CD4-positive, alpha-beta T cell treated with Interleukin-15 for 1 hour (primary cell): Measurements from ENCODE around the gene MBNL3.
"Not testable (repeated sequence)": the region's sequence is repeated elsewhere in the genome, so short reads cannot be mapped to it uniquely, and the experiment has no call there.

Experiments used
- DNase-seq: peaks from one replicate; pipeline ENCODE4 v3.0.0-alpha.2; 2020

MBNL3 gene

DNA sequence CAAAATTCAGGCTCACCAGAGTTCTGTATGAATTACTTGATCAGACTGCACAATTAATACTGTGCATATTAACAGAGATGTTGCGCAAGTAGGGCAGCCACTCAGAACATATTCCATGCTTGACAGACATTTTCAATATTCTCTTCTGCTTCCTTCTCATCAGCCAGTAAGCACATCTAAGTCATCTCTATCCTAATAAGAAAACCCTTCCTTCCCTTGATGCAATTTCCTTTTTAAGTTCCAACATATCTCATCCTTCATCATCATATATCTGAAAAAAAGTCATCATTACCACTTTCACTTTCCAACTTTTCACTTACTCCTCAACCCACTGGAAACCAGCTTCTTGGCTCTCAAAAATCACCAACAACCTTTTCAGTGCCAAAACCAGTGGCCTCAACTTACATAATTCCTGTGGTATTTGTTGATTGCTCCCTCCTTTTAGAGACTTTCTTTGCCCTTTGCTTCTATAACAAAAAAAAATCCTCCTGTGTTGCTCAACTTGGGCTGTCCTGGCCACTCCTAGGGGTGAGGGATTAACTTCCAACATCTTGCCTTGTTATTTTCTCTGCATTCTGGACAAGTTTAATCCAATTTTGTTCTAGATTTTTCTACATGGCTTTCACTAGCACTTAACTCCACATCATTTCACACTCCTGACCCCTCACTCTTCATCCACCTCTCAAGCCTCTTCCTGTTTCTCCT lies 14.1 kb downstream of the MBNL3 start:
- no peak for DNase-seq

DNA sequence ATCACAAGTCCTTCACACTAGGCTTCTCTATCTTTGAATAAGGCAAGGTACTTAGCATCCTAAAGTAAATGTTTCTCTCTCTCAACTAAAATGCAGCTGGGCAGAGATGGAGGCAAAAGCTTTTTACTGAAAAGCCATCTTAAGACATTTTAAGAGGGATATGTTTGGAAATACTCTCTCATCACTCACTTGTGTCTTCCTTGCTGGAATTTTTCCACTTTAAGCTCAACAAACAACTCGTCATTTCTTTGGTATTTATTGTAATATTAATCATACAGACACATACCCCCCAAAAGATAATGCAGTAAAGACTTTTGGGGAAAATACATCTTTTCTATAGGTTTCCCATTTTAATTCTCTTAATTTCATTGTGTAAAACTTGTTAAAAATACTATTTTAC lies 16.4 kb downstream of the MBNL3 start:
- no peak for DNase-seq

GRCh38 chrX:132470831-132471230 lies 18.0 kb downstream of the MBNL3 start:
- no peak for DNase-seq

GRCh38 chrX:132470179-132470578 lies 18.7 kb downstream of the MBNL3 start:
- DNase-seq, result no peak

DNA sequence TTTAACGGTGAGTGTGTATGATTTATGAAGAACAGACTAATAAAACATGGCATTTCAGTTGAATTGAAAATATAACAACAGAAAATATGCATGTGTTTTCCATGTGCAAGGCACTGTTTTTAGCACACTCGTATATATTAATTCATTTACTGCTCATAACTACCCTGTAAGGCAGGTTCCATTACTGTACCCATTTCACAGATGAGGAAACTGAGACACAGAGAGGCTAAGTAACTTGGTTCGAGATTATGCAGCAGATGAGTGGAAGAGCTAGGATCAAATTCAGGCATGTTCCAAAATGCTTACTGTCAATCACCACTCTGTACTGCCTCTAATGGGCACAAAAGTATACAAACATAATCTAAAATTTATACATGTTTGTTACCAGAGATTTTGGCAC lies 20.4 kb downstream of the MBNL3 start:
- no peak for DNase-seq

- DNase-seq, result no peak
These were observed 20.8 kb downstream of the MBNL3 start for GRCh38 chrX:132467989-132468388.

GRCh38 chrX:132467026-132467425 lies 21.8 kb downstream of the MBNL3 start:
- DNase-seq, result no peak

DNA sequence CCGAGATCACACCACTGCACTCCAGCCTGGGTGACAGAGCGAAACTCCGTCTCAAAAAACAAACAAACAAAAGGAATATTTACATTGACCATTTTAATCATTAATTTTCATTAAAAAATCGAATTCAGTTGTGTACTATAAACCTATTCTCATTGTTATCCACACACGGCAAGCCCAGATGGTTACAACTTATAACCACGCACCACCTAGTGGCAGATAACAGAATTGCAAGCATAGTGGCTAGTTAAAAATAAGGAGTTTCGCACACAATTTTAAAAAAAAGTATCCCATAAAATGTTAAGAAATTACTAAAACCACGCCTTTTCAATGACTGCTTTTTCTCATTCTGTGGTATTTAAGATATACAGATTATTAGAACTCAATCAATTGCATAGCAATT lies 25.4 kb downstream of the MBNL3 start:
- DNase-seq, result no peak

DNA sequence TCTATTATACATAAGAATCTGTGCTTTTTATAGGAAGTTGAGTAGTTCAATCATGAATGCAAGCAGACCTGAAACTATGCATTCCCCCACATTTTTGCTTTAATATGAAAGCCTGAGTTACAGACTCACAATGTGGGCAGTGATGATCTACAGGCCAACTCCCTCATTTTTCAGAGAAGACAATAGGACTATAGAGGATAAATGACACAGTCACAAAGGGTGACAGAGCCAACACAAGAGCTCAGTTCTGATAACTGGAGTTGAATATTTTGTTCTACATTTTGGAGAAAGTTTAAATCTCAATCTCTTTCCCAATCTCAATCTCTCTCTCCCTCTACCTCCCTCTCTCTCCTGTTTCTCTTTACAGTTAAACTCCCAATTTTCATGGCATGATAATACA lies 27.0 kb downstream of the MBNL3 start:
- DNase-seq, result no peak

- DNase-seq, result no peak
These were observed 35.8 kb downstream of the MBNL3 start for GRCh38 chrX:132452911-132453550.

DNA sequence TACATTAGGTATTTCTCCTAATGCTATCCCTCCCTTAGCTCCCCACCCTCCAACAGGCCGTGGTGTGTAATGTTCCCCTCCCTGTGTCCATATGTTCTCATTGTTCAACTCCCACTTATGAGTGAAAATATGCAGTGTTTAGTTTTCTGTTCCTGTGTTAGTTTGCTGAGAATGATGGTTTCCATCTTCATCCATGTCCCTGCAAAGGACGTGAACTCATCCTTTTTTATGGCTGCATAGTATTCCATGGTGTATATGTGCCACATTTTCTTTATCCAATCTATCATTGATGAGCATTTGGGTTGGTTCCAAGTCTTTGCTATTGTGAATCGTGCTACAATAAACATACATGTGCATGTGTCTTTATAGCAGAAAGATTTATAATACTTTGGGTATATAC lies 42.9 kb downstream of the MBNL3 start:
- DNase-seq, result not testable (repeated sequence)

- DNase-seq, result no peak
These were observed 43.9 kb downstream of the MBNL3 start for GRCh38 chrX:132444936-132445335.

DNA sequence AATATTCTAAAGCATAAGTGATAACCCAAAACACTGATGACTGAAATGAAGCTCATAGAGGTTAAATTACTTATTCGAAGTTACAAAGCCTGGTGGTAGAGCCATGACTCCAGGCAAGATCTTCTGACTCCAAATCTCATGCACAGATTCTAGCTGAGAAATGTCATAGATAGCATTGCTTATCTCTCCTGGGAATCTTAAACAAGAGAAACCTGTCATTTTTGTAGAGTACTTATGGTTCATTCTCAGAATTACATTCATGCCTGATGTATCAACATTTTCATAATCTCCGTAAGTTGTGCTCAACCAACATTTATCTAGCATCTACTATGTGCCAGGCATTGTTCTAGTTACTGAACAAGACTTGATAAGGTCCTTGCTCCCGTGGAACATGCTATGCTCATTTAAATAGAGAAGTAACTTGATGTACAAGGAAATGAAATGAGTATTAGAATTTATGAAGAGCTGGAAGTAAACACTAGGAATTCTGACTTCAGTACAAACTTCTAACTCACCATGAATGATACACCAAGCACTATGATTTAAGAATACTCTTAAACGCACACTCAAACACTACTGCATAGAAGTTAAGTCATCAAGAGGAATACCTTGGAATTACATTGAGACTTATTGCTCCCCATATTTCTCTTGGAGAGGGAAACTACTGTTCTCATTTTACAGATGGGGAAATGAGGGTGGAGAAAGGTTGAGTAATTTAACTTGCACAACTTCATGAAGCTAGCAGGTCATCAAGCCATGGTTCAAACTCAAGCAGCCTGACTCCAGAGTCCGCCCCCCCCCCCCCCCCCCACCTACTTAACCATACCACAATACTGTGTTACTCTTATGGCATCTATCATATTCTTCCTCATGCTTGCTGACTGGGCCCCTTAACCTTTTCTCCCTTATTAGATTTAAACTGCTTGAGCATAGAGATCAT lies 45.4 kb downstream of the MBNL3 start:
- no peak for DNase-seq

GRCh38 chrX:132442691-132443090 lies 46.1 kb downstream of the MBNL3 start:
- no peak for DNase-seq

- DNase-seq, result no peak
These were observed 53.6 kb downstream of the MBNL3 start for GRCh38 chrX:132435222-132435621.

GRCh38 chrX:132433551-132433950 lies 55.3 kb downstream of the MBNL3 start:
- no peak for DNase-seq

GRCh38 chrX:132433001-132433400 lies 55.8 kb downstream of the MBNL3 start:
- no peak for DNase-seq

DNA sequence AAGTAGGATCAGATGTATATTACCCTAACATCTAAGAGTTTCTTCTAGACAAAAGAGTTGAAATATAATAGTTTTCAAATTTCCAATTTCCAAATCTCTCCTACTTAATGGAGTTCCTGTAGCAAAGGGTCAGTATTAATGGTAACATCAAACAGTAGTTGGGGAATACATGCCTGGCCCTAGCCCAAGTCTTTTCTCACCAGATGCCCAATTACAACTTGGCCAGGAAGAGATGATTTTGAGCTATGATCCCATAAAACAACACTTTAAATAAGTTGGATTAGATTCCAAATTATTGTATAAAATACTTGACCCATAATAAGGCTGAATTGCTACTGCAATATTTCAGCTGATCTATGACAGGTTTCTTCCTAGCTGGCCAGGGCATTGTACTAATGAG lies 59.9 kb downstream of the MBNL3 start:
- DNase-seq, result no peak

DNA sequence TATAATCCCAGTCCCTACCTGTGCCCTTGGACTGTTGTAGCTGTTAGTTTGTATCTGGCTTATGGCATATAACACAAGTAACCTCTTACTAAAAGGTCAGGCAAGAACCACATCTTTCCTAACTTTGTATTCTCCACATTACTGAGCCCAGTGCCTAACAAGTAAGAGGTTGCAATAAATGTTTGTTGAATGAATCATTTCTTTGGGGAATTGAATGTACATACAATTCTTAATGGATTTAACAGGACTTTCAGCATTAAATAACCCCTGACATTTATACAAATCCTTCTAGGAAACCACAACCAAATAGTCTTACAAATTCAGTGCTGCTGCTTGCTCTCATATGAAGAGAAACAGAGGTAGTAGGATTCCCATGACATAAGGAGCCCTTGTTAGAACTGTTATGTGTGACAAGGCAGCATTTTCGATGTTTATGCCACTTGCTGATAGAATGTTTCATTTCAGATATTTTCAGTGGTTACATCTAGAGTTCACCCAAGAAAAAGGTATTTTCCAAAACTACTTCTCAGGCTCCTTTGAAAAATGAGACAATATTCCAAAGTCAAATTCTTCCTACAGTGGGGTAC lies 62.0 kb downstream of the MBNL3 start:
- no peak for DNase-seq

DNA sequence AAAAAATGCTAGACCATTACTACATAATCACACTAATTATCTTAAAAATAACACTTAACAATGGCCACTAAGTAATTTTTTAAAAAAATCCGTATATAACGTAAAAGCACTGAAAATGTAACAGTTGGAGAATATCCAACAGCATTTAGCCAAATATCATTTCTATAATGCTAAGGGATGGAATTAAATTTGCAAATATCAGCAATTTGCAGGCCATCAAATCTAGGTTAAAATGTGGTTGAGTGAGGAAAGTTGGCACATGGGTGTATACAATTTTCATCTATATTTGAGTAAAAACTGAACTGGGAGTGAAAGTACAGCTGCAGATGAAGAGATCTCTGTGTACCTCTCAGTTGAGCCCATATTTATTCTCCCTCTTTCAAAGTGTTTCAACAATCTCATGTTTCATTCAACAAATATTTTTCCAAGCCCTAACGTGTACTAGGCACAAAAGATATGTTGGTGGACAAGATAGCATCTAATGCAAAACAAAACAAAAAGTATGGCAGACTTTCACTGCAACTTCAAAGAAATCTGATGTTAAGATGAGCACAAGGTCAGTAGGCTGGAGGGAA lies 63.0 kb downstream of the MBNL3 start:
- DNase-seq, result no peak

DNA sequence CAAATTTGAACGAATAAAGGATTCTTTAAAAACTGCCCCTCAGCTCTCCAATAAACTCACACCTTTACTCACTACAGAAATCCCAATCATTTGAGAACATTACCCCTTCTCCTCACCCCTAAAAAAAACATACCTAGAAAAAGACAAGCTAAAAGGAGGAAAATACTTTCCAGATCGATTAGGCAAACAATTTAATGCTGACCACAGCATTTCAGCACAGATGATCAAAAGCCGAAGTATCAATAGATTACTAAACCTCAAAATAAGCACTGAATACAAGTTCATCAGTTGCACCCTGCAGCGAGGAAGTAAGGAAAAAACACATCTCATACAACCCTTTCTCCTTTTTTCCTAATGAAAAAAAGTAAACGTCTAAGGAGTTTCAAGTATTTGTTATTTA lies 65.5 kb downstream of the MBNL3 start:
- no peak for DNase-seq

DNA sequence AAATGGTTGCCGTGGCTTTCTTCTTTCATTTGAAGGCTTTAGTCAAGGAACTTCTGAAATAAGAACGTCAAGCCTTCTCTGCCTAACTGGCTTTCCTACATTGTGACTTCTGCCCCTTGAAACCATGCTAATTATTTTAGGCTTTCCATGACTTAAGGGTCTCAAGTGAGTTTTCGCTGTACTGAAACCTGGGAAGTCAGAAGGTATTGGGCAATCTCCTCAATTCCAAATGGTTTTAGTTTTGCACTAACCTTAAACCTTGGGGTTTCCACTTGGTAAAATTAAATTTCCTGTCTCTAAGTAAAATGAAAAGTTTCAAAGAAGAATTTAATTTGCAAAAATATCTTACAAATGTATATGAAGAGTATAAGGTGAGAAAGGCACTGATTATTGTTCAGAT lies 73.8 kb downstream of the MBNL3 start:
- no peak for DNase-seq

GRCh38 chrX:132414404-132414803 lies 74.4 kb downstream of the MBNL3 start:
- DNase-seq, result no peak
